Superior temporal gyrus (tissue), 1 donor: ENCODE data around the gene SLC35F5.
"Not testable (repeated sequence)": the region's sequence is repeated elsewhere in the genome, so short reads cannot be mapped to it uniquely, and the experiment has no call there.

Experiments
- DNase-seq: peaks from one replicate; pipeline ENCODE4 v3.0.0-alpha.2; 2016; ENCODE audit errors: extremely low spot score

The SLC35F5 gene

DNA sequence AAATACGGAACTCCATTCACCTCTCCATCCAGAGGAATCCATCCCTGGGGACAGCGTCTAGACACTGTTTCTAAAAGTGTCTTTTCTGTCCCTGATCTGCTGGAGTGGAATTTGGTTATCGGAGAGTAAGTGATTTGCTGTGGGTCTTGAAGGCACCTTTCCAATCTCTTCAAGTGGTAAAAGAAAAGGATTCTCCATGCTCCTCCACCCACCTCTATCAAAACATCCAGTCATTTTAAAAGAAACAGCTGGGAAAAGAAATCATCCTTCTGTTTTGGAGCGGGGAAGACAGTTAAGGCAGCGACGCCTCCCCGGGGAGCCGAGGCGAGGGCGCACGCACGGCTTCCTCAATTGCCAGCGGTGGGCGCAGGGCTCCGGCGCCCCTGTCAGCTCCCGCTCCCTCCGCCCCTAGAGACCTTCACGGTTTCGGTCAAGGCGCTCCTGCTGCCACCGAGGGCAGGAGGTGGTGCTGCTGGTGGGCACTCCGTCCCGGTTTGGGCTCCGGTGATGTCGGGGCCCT lies 547 bp downstream of the SLC35F5 start:
- DNase-seq: peak; percentile 46

DNA sequence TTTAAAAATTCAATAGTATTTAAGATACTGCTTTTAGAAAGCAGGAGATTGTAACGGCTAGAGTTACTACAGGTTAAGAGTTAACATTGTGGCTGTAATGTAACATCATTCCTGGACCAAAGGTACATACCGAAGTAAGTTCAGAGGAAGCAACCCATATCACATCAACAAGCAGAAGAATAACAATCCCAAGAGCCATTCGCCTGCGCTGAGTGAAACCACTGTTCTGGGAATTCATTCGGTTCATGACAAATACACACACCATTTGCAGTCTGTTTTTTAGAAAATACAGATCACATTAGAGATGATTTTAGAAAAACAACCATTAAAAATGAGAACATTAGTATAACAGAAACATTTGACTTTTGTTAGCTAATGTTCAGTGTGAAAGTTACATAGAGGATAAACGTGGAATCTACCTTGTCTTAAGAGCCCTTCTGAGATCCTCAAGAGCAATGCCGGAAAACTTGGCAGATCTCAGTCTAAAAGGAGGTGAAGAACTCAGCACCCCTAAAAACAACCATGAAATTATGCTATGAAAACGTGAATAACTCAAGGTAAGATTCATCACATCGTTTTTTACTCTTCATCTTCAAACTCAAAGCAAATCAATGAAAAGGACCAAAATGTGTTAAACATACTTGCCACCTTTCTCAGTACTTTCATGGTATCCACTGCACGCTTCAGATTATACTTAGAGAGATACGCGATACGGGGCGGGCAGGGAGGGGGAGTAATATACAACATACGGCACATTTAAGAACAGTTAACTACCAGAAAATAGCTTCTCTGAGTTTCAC lies 1.2 kb downstream of the SLC35F5 start:
- DNase-seq: peak; percentile 55

DNA sequence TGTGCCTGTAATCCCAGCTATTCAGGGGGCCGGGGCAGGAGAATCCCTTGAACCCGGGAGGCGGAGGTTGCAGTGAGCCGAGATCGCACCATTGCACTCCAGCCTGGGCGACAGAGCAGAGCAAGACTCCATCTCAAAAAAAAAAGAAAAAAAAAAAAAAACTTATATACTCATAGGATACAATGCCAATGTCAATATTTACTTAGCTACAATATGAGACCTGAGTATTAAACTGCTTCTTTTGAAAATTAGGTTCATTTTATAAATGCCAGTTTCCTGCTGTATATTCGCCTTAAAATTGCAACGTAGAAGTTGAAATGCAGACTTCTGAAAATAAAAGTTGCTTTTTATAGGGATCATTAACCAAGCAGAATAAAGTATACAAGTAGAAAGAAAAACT lies 2.3 kb downstream of the SLC35F5 start:
- no peak for DNase-seq

DNA sequence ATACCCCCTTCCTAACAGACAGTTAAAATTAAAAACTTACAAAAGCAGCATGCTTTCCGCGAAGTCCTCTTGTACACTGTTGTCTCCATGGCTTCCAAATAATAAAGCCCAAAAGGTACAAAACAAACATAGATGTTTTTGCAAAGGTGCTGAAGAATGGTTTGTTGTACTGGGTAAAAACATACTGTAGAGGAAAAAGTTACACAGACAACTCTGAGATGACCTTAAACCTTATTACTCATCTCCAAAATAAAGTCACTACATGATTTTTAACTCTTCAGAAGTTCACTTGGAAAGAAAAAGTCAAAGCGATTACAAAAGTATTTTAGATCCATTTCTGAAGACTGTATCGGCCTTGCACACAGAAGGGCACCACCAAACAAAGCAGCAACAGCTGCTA lies 6.1 kb downstream of the SLC35F5 start:
- DNase-seq: no peak

DNA sequence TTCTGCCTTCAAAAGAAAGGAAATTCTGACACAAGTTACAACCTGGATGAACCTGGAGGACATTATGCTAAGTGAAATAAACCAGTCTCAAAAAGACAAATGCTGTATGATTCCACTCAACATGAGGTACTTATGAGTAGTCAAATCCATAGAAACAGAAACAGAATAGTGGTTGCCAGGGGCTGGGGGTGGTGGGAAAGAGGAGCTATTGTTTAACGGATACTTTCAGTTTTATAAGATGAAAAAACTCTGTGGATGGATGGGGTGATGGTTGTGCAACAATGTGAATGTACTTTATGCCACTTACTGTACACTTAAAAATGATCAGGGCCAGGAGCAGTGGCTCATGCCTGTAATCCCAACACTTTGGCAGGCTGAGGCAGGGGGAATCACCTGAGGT lies 15.4 kb downstream of the SLC35F5 start:
- DNase-seq: no peak

DNA sequence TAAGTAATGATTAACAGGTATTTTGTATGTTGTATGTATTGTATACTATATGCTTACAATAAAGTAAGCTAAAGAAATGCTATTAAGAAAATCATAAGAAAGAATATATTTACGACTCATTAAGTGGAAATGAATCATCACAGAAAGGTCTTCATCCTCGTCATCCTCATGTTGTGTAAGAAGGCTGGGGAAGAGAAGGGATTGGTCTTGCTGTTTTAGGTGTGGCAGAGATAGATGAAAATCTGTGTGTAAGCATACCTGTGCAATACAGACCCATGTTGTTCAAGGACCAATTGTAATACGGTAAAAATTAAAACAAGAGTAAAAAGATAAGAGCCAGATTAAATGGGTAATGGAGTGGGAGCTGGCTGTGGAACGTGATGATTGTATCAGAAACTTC lies 16.6 kb downstream of the SLC35F5 start:
- no peak for DNase-seq

DNA sequence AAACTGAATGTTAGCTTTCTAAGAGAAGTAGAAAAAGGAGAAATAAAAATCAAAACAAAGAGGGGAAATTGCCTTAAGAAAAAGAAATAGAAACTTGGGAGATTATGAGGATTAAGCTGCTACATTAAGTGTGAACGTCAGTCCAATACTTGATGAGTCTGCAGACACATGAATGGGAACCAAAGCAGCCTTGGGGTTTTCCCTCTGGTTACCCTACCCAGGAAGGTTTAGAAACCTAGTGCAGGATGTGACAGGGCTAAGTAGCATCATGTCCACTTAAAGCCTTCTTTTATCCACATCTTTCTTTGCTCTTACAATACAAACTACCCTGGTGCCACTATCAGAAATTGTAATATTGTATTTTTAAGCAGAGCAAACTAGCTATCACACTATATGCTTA lies 22.3 kb downstream of the SLC35F5 start:
- no peak for DNase-seq

DNA sequence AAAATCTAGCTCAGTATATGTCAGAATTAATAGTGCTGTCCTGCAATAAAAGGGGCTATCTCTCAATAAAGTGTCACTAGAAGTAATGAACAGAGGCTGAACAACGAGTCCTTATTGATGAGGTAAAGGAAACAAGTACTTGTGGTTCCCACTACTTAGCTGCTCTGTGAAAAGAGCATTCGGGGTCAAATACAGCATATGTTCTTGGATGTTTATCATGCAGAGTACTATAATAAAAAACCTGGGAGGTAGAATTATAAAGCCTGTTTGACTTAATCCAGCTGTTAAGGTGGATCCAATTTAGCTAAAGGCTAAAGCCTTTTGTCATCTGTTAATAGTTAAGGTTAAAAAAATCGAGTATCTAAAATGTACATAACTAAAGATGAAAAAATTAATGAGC lies 32.4 kb downstream of the SLC35F5 start:
- no peak for DNase-seq

DNA sequence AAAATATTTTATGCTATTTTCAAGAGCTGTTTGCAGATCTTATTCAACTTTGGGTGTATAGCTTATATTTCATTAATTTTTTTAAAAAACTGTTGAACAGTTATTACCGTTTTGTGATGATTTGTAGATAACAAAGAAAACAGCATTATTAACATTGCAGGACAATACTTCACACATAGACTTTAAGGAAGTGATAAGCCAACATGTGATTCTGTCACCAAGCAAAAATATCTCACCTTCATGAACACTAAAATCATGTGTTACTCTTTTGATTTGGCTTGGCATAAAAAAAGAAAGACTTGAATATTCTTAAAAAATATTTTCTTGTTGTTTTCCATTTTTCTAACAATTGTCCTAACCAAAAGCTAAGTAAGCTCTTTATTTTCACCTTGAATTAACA lies 33.0 kb downstream of the SLC35F5 start:
- DNase-seq: no peak

DNA sequence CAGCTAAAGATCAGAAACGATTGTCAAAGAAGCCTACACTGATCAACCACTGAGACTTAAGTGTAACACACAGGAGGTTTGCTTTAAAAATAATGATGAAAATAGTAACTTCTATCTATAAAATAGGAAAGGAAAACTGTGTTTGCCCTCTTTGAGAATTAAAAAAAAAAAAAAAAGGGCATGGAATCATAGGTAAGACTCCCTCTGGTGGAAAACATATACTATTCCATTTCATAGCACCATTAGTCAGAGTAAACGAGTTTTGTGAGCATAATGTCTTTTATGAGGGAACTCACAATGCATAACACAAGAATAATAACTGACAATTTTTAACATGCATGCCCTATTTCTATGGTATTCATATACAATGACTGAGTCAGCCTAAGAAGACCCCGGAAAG lies 36.3 kb downstream of the SLC35F5 start:
- DNase-seq: no peak

DNA sequence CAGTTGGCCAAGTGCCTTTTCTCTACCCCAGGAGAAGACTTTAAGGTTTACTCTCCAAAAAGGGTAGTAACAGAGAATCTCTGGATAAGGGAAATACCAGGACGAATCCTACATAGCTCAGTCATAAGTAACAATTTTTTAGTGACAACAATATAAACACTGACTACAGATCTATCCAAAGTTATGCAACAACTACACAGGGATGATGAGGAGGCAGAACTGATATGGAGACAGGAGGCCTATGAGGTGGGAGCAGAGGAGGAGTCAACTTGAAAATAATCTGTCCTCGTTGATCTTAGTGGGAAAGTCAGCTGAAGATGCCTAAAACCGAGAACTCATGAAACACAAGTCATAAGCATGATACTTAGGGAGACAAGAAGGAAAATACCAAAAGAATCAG lies 40.2 kb downstream of the SLC35F5 start:
- DNase-seq: no peak

DNA sequence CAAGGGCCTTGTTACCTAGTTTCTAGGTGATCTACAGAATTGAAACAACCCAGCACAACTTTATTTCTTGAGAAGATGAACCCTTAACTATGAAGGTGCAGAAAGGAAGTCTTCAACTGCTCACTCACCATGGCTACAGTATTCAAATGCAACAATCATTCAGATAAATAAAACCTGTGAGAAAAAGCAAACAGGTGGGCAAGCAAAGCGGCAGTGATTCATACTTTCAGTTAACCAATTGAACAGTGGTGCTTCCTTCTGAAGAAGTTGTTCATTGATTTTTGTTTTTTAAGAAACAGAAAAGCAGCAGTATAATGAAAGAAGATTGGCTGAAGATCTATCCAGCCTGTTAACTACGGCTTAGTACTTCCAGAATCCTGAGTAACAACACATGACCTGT lies 43.5 kb downstream of the SLC35F5 start:
- no peak for DNase-seq

DNA sequence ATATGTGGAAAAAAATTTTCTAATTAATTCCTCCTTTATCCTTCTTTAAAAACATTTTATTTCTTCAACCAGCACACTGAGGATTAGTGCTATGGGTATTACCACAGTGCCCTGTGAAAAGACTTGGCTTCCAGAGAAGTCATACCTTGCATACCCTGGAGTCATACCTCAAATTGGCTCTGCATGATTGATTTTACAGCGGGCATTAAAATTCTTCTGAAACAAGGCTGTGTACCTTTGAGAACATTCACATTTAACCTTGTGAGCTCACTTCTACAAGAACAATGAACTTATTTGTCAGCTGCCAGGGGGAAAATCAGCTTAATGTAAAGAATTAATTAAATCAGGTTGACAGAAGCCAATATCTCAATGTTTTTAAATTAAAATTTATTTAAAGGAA lies 44.6 kb downstream of the SLC35F5 start:
- no peak for DNase-seq

DNA sequence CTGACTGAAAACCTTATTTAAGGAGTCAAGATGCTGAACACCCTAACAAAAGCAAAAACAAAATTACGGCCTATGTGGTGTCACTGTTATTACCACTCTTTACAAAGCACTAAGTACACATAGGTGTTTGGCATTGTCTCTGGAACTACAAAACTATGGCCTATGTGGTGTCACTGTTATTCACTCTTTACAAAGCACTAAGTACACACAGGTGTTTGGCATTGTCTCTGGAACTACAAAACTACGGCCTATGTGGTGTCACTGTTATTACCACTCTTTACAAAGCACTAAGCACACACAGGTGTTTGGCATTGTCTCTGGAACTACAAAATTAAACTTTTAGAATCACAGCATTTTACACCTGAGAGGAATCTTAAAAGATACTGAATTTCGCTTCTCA lies 47.4 kb downstream of the SLC35F5 start:
- no peak for DNase-seq

DNA sequence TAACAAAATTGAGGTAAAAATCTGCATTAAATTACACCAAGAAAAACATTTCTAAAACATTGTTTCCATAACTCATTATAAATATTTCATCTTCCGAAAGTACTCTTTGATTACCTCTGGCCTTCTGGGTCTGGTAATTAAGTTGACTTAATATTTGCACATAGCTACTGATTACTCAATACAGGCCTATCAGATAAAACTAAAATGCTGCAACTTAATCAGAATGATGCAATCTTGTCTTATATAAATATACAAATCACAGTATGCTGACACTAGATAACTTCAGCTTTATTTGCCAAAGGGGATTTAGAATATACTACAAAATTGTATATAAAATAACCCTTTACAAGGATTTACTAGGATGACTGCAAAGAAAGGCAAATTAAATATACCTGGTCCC lies 49.3 kb downstream of the SLC35F5 start:
- DNase-seq: no peak

DNA sequence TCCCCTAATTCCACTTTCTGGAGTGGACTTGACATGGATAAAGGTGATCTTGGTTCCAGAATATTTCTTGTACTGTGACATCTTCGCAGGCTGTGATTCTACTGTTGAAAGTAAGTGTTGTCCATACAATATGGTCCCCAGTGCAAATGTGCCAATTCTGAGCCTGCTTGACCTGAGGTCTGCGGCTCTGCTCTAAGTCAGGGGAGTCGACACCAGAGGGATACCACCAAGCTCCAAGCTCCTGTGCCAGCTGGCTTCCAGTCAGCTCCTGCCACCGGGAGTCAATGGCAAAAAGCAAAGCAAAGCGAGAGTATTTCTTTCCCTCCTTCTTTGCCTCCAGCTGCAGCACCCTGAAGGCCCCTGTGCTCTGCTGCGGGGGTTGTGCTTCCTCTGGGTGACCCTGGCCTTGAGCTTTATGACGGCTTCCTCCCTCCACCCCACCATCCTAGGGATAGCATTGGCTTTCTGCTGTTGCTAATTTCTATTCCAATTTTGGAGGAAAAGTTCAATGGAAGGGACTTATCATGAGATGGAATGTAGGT lies 50.4 kb downstream of the SLC35F5 start:
- DNase-seq: no peak

DNA sequence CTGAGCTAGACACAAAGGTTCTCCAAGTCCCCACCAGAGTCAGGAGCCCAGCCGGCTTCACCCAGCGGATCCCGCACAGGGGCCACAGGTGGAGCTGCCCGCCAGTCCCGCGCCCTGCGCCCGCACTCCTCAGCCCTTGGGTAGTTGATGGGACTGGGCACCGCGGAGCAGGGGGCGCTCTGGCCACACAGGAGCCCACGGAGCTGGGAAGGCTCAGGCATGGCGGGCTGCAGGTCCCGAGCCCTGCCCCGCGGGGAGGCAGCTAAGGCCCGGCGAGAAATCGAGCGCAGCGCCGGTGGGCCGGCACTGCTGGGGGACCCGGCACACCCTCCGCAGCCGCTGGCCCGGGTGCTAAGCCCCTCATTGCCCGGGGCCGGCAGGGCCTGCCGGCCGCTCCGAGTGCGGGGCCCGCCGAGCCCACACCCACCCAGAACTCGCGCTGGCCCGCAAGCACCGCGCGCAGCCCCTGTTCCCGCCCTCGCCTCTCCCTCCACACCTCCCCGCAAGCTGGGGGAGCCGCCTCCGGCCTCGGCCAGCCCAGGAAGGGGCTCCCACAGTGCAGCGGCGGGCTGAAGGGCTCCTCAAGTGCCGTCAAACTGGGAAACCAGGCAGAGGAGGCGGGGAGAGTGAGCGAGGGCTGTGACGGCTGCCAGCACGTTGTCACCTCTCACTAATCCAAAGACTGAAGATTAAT lies 52.0 kb downstream of the SLC35F5 start:
- not testable (repeated sequence) for DNase-seq

DNA sequence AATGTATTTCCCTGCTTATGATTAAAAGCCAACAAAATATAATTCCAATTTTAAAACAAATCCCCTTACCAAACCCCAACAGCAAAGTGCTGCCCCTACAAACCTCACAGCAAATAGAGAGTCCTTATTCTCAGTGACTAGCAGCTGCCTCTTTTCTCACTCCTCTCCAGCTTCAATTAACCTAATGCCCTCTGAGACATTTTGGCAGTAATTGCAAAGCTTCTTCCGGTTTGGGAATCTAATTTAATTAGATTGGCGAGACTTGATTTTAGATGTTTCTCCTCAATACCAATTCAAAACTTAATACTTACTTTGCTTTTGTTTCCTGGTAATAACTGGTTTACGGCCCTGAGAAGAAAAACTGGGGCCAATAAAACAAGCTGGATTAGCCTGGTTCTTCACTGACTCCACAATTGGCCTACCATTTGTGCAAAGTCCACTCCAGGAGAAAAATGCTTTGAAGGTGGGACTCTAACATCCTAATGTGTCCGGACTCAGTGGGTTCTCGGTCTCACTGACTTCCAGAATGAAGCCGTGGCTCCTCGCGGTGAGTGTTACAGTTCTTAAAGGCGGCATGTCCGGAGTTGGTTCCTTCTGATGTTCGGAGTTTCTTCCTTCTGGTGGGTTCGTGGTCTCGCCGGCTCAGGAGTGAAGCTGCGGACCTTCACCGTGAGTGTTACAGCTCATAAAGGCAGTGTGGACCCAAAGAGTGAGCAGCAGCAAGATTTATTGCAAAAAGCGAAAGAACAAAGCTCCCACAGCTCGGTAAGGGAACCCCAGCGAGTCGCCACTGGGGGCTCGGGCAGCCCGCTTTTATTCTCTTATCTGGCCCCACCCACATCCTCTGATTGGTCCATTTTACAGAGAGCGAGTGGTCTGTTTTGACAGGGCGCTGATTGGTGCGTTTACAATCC lies 52.8 kb downstream of the SLC35F5 start:
- no peak for DNase-seq

DNA sequence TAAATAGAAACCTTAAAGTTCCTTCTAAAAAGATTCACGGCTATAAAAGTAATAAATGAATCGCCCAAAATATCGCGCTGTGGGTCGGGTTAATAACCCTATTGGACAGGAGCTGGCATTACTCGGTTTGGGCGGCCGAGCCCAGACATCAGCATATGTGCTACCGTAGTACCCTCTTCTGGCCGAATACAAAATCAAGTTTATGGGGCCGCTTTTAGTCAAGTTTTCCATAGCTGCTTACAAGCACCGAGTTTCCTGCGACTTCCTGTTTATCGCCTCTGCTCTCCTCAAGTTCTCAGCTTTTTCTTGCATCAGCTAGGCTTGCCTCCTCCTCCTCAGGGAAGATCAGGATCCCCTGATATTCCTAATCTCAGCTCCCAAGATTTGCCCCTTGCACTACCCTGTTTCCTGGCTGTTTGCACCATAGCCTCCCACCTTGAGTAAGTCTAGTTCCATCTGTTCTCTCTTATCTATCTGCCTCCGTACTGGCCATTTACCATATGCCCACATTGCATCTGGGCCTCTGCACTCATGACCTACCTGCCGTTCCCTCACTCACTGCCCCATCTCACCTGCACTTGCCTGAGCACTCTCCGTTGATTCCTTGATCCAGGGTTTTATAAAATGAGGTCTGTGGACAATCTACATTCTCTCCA lies 56.1 kb downstream of the SLC35F5 start:
- DNase-seq: no peak

DNA sequence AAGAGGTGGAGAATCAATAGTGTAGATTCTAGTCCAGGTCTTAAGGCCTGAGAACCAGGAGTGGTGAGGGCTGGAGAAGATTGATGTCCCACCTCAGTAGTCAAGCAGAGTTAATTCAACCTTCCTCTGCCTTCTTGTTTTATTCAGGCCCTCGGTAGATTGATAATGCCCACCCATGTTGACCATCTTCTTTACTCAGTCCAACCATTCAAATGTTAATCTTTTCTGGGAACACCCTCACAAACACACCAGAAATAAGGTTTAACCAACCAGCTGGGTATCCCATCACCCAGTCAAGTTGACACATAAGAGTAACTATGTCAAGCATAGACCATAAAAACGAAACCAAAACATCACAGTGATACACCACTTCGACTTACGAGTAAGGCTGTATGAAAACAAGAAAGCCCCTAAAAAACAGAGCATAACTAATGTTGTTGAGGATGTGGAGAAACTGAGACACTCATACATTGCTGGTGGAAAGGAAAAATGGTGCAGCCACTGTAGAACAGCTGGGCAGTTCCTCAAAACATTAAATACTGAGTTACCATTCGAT lies 57.5 kb downstream of the SLC35F5 start:
- no peak for DNase-seq

DNA sequence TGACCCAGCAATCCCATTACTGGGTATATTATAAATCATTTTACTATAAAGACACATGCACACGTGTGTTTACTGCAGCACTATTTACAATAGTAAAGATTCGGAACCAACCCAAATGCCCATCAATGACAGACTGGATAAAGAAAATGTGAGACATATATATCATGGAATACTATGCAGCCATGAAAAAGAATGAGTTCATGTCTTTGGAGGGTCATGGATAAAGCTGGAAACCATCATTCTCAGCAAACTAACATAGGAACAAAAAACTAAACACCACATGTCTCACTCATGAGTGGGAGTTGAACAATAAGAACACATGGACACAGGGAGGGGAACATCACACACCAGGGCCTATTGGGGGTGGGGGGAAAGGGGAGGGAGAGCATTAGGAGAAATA lies 58.2 kb downstream of the SLC35F5 start:
- not testable (repeated sequence) for DNase-seq
